ENCODE results near the gene RAD50.

DNA sequence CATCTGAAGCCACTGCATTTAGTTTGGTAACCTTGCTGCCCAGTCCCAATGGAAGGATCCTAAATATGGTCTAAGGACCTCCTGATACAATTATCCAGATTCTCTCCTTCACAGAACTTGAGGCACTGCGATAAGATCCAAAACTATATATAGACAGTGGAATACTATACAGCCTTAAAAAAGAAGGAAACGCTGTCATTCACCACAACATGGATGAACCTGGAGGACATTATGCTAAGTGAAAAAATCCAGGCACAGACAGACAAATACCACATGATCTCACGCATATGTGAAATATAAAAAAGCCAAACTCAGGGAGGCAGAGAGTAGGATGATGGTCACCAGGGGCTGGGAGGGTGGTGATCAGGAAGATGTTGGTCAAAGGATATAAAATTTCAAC lies 114.2 kb downstream of the RAD50 start:
- TF ChIP-seq POLR2AphosphoS5 (IDR thresholded peaks at IDR 0.05; ENCODE audit: low read depth, low read length): no peak
- no peak for TF ChIP-seq CTCF (IDR thresholded peaks at IDR 0.05)
- TF ChIP-seq RAD21 (IDR thresholded peaks at IDR 0.05; ENCODE audit: low read length): no peak
